MCF 10A (cell line): ENCODE results near the gene STAG3. TPM values are rescaled to one million over a fixed set of nuclear protein-coding genes. Genes with fewer than 3 reads are reported as not detected.

Source experiments
- BruUV-seq: library from RNA; stranded (reverse); fragments of 400-500 nt; replicated peaks from 2 replicates; lab custom pipeline; 2021; lab: Mats Ljungman, UMichigan
- CTCF ChIA-PET: fragments of 300-600 bp; sonication (Branson Sonifier 250); formaldehyde crosslinking; extraction: SDS; loops from one replicate; lab custom pipeline; 2021; ENCODE audit warnings: antibody characterized with exemption, inconsistent platforms; lab: Yijun Ruan, JAX
- POLR2A ChIA-PET: fragments of 300-600, 350-650 bp; sonication (Branson Sonifier 250); formaldehyde crosslinking; extraction: SDS; loops from one replicate; lab custom pipeline; 2020; ENCODE audit warnings: antibody characterized with exemption, inconsistent platforms; lab: Yijun Ruan, JAX
- DNase-seq: peaks from one replicate; pipeline ENCODE4 v3.0.0-alpha.2; 2018; ENCODE audit not compliant: unreplicated experiment
- H3K27ac Mint-ChIP-seq: one replicate; pipeline ENCODE4 v1.8.0; 2022; ENCODE audit warnings: mild to moderate bottlenecking, low read depth, mixed read lengths; ENCODE audit not compliant: unreplicated experiment
- H3K27me3 Mint-ChIP-seq: one replicate; pipeline ENCODE4 v1.8.0; 2022; ENCODE audit warnings: mixed read lengths; ENCODE audit not compliant: insufficient read depth, unreplicated experiment
- H3K36me3 Mint-ChIP-seq: one replicate; pipeline ENCODE4 v1.8.0; 2022; ENCODE audit warnings: mild to moderate bottlenecking, moderate library complexity, mixed read lengths; ENCODE audit not compliant: insufficient read depth, unreplicated experiment
- H3K4me1 Mint-ChIP-seq: one replicate; pipeline ENCODE4 v1.8.0; 2022; ENCODE audit warnings: mixed read lengths; ENCODE audit not compliant: insufficient read depth, unreplicated experiment
- H3K4me3 Mint-ChIP-seq: one replicate; pipeline ENCODE4 v1.8.0; 2022; ENCODE audit warnings: mild to moderate bottlenecking, moderate library complexity, mixed read lengths; ENCODE audit not compliant: unreplicated experiment
- H3K9me3 Mint-ChIP-seq: one replicate; pipeline ENCODE4 v1.8.0; 2022; ENCODE audit warnings: mixed read lengths; ENCODE audit not compliant: unreplicated experiment
- intact Hi-C: fragments of 100-400 bp; cut with micrococcal nuclease; formaldehyde crosslinking; loops from 2 replicates; pipeline ENCODE4 v1.14.1; 2022
- total RNA-seq: library from RNA; stranded (reverse); gene quantifications from 2 replicates; pipeline ENCODE4 v1.2.3, GENCODE V29; 2022
- TF ChIP-seq, protein P1 (sequence below): fragments of 200-600 bp; IDR thresholded peaks from one replicate; pipeline ENCODE4 v1.8.0; 2022; ENCODE audit warnings: antibody characterized with exemption, mild to moderate bottlenecking; ENCODE audit not compliant: unreplicated experiment

Gene STAG3
- total RNA-seq, 1 experiment from 2014 or later = 1.5 TPM

DNA sequence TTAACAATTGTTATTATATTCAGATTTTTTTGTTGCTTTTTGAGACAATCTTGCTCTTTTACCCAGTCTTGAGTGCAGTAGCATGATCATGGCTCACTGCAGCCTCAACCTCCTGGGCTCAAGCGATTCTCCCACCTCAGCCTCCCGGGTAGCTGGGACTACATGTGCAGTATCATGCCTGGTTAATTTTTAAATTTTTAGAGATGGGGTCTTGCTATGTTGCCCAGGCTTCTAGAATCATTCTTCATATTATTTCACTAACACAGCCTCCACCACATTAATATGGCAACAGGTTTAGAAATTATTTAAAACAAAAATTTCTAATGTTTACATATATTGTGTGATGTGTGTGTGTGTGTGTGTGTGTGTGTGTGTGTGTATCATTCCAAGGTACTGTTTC is 30.4 kb upstream of the STAG3 start:
- ChIA-PET POLR2A (interaction anchor here (1.6 to 4.3 kb wide), 2 partner anchors 12 to 46 kb away, joined by 10 to 58 read pairs; partner anchors contain the start of genes AP4M1, MCM7 and TRAPPC14), CTCF (interaction anchor here (0.7 to 1.4 kb wide), 3 partner anchors 14 to 234 kb away, joined by 3 to 15 read pairs (median 4); no protein-coding TSS in a partner anchor)
- no peak overlapping the region for H3K4me3 Mint-ChIP-seq
- no peak overlapping the region for H3K27ac Mint-ChIP-seq
- no peak for DNase-seq
- TF ChIP-seq, protein P1, sequence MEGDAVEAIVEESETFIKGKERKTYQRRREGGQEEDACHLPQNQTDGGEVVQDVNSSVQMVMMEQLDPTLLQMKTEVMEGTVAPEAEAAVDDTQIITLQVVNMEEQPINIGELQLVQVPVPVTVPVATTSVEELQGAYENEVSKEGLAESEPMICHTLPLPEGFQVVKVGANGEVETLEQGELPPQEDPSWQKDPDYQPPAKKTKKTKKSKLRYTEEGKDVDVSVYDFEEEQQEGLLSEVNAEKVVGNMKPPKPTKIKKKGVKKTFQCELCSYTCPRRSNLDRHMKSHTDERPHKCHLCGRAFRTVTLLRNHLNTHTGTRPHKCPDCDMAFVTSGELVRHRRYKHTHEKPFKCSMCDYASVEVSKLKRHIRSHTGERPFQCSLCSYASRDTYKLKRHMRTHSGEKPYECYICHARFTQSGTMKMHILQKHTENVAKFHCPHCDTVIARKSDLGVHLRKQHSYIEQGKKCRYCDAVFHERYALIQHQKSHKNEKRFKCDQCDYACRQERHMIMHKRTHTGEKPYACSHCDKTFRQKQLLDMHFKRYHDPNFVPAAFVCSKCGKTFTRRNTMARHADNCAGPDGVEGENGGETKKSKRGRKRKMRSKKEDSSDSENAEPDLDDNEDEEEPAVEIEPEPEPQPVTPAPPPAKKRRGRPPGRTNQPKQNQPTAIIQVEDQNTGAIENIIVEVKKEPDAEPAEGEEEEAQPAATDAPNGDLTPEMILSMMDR = no peak
- H3K9me3 Mint-ChIP-seq = no peaks in the 10 kb centered on the region
- intact Hi-C loops = no loop called here
- H3K4me1 Mint-ChIP-seq = peaks cover 11% of the 10 kb centered on the region
- peaks cover 19% of the 10 kb centered on the region for H3K36me3 Mint-ChIP-seq
- no peaks in the 10 kb centered on the region for H3K27me3 Mint-ChIP-seq
- no TSS peak for BruUV-seq

DNA sequence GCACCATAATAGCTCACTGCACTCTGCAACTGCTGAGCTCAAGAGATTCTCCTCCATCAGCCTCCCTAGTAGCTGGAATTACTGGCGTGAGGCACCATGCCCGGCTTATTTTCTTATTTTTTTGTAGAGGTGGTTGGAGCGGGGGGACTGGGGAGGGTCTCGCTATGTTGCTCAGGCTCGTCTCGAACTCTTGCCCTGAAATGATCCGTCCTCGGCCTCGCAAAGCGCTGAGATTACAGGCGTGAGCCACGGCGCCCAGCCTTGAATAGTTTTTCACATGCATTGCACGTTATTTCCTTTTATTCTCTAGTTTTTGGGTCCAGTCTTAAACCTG is 29.5 kb upstream of the STAG3 start:
- Mint-ChIP-seq H3K36me3 (peaks cover 27% of the 10 kb centered on the region), H3K4me3 (peak overlapping the region; percentile 92), H3K9me3 (no peaks in the 10 kb centered on the region), H3K27me3 (no peaks in the 10 kb centered on the region), H3K4me1 (peaks cover 14% of the 10 kb centered on the region), H3K27ac (peak overlapping the region; percentile 82)
- ChIA-PET CTCF (interaction anchor here (0.6 to 1.3 kb wide), 2 partner anchors 17 to 67 kb away, joined by 3 read pairs; no protein-coding TSS in a partner anchor), POLR2A (interaction anchor here (0.8 to 4.3 kb wide), 16 partner anchors 11 to 281 kb away, joined by 3 to 58 read pairs (median 5); partner anchors contain the start of genes AP4M1, COPS6, GAL3ST4 and GPC2)
- no TSS peak for BruUV-seq
- TF ChIP-seq, protein P1 = no peak
- DNase-seq = no peak
- intact Hi-C loops = no loop called here

DNA sequence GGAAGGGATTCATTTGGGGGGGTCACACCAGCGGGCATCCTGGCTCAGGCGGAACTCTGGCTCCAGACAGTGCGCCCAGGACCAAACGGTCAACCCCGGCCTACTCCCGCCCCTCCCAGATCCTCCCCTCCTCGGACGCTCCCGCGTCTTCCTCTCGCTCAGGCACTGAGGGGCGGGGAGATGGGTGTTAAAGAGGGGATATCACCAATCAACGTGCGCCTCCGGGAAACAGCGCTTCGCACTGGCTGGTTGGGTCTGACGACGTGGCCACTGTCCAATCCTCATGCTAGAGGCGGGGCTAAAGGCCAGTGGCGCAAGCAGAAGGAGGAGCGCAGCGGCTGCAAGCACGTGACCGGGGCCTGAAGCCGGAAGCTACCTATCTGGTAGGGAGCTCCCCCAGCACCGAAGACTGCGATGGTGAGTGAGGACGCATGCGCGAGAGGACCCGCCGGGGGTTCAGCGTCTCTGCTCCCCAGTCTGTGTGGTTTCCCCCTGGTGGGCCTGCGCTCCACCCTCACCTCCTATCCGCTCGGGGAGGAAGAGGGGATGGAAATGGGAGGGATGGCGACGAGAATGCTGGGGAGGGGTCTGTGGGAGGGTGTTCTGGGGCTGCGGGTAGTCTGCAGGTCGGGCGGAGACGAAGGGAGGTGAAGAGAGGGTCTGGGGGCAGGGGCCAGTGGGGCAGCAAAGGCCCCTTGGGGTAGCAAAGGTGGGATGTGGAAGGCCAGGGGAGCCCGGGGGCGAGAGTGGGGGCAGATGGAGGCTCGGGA is 29.0 kb upstream of the STAG3 start, which contains the start of gene LAMTOR4:
TSS of gene LAMTOR4 (plus strand) at position 360 of the 770 bp plus-strand sequence. CDS start at position 415, 55 bp downstream.
- no TSS peak for BruUV-seq
- CTCF ChIA-PET = interaction anchor here (0.6 to 1.3 kb wide), 2 partner anchors 18 to 67 kb away, joined by 3 read pairs; no protein-coding TSS in a partner anchor
- DNase-seq = peak; percentile 99
- TF ChIP-seq, protein P1 = no peak
- H3K9me3 Mint-ChIP-seq = no peaks in the 10 kb centered on the region
- H3K4me1 Mint-ChIP-seq = peaks cover 14% of the 10 kb centered on the region
- no peaks in the 10 kb centered on the region for H3K27me3 Mint-ChIP-seq
- POLR2A ChIA-PET = interaction anchor here (0.6 to 4.3 kb wide), 22 partner anchors 8 to 280 kb away, joined by 3 to 58 read pairs (median 4); partner anchors contain the start of genes AP4M1, COPS6, GAL3ST4 and GPC2
- H3K27ac Mint-ChIP-seq = peak within 1 kb of the TSS; percentile 82
- intact Hi-C loops = no loop called here
- H3K4me3 Mint-ChIP-seq = peak within 1 kb of the TSS; percentile 92
- peaks cover 27% of the 10 kb centered on the region for H3K36me3 Mint-ChIP-seq

DNA sequence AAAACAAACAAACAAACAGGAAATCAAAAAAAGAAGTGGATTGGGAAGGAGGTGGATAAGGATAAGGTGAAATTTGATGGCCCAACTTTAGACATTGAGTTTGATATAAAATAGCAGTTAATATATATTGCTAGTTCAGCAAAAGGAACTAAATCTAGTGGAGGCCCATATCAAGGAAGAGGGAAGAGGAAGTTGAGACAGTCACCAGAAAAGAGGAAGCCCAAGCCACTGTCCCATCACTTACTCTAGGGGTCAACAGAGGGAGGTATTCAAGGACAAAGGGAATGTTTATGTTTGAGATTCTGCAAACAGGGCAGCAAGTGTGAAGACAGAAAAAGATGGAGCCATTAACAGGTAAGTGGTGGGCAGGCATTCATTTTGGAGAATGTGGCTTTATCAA is 25.3 kb upstream of the STAG3 start:
- ChIA-PET CTCF (interaction anchor here (0.7 kb wide), 1 partner anchor 17 kb away, joined by 3 read pairs; no protein-coding TSS in a partner anchor), POLR2A (interaction anchor here (0.6 kb wide), 1 partner anchor 50 kb away, joined by 3 read pairs; no protein-coding TSS in a partner anchor)
- BruUV-seq = no TSS peak
- peaks cover 22% of the 10 kb centered on the region for H3K4me1 Mint-ChIP-seq
- no peaks in the 10 kb centered on the region for H3K27me3 Mint-ChIP-seq
- no peak overlapping the region for H3K4me3 Mint-ChIP-seq
- TF ChIP-seq, protein P1 = no peak
- H3K27ac Mint-ChIP-seq = no peak overlapping the region
- no peak for DNase-seq
- intact Hi-C loops = no loop called here
- H3K36me3 Mint-ChIP-seq = peaks cover 44% of the 10 kb centered on the region
- no peaks in the 10 kb centered on the region for H3K9me3 Mint-ChIP-seq
